H9 (cell line): ENCODE data around the gene FAF1. TPM values are rescaled to one million over a fixed set of nuclear protein-coding genes. Genes with fewer than 3 reads are reported as not detected.

Source experiments
- DNase-seq: peaks from one replicate; pipeline ENCODE4 v3.0.0-alpha.2; 2017
- H2AFZ ChIP-seq: one replicate; pipeline ENCODE4 v1.6.1; 2013; ENCODE audit warnings: mild to moderate bottlenecking, low read length, control low read depth, moderate library complexity
- H2AK5ac ChIP-seq: 2 replicates; pipeline ENCODE4 v1.6.1; 2013; ENCODE audit warnings: low read length, control low read depth, mixed read lengths; ENCODE audit not compliant: insufficient read length
- H2BK120ac ChIP-seq: one replicate; pipeline ENCODE4 v1.6.1; 2013; ENCODE audit warnings: low read depth, mild to moderate bottlenecking, low read length, control low read depth, inconsistent platforms; ENCODE audit not compliant: poor library complexity, severe bottlenecking
- H2BK12ac ChIP-seq: 2 replicates; pipeline ENCODE4 v1.6.1; 2013; ENCODE audit warnings: low read length, control low read depth, mixed read lengths, low read depth; ENCODE audit not compliant: insufficient read length
- H2BK15ac ChIP-seq: 2 replicates; pipeline ENCODE4 v1.6.1; 2013; ENCODE audit warnings: low read depth, low read length, control low read depth
- H2BK20ac ChIP-seq: one replicate; pipeline ENCODE4 v1.6.1; 2013; ENCODE audit warnings: low read depth, mild to moderate bottlenecking, low read length, control low read depth, inconsistent platforms; ENCODE audit not compliant: poor library complexity, severe bottlenecking
- H2BK5ac ChIP-seq: 2 replicates; pipeline ENCODE4 v1.6.1; 2013; ENCODE audit warnings: low read length, control low read depth, mixed read lengths; ENCODE audit not compliant: insufficient read length
- H3K14ac ChIP-seq: 2 replicates; pipeline ENCODE4 v1.6.1; 2013; ENCODE audit warnings: low read length, control low read depth; ENCODE audit not compliant: insufficient read depth
- H3K18ac ChIP-seq: 2 replicates; pipeline ENCODE4 v1.6.1; 2013; ENCODE audit warnings: low read depth, mild to moderate bottlenecking, mixed read lengths, low read length, control low read depth; ENCODE audit not compliant: insufficient read length
- H3K23ac ChIP-seq: 2 replicates; pipeline ENCODE4 v1.6.1; 2013; ENCODE audit warnings: low read length, control low read depth, mixed read lengths, low read depth; ENCODE audit not compliant: insufficient read length
- H3K23me2 ChIP-seq: 2 replicates; pipeline ENCODE4 v1.6.1; 2013; ENCODE audit warnings: low read depth, mild to moderate bottlenecking, mixed read lengths, low read length, control low read depth; ENCODE audit not compliant: insufficient read length, poor library complexity, severe bottlenecking
- H3K27ac ChIP-seq: 2 replicates; pipeline ENCODE4 v1.5.1; 2013; ENCODE audit warnings: low read length, control low read depth, mixed read lengths, low read depth; ENCODE audit not compliant: insufficient read length
- H3K27me3 ChIP-seq: 2 replicates; pipeline ENCODE4 v1.6.1; 2013; ENCODE audit warnings: low read length, control low read depth, inconsistent platforms; ENCODE audit not compliant: insufficient read depth
- H3K4ac ChIP-seq: 2 replicates; pipeline ENCODE4 v1.6.1; 2013; ENCODE audit warnings: low read depth, mild to moderate bottlenecking, control low read depth, inconsistent platforms, low read length, moderate library complexity
- H3K4me1 ChIP-seq: 2 replicates; pipeline ENCODE4 v1.6.1; 2013; ENCODE audit warnings: low read length, control low read depth, inconsistent platforms; ENCODE audit not compliant: insufficient read depth
- H3K4me2 ChIP-seq: 2 replicates; pipeline ENCODE4 v1.6.1; 2013; ENCODE audit warnings: low read length, control low read depth, mixed read lengths; ENCODE audit not compliant: insufficient read length, insufficient read depth
- H3K56ac ChIP-seq: 2 replicates; pipeline ENCODE4 v1.6.1; 2013; ENCODE audit warnings: low read depth, mild to moderate bottlenecking, mixed read lengths, low read length, control low read depth; ENCODE audit not compliant: insufficient read length
- H3K79me1 ChIP-seq: 2 replicates; pipeline ENCODE4 v1.6.1; 2013; ENCODE audit warnings: low read depth, mild to moderate bottlenecking, moderate library complexity, low read length, control low read depth, inconsistent platforms; ENCODE audit not compliant: insufficient read depth, poor library complexity, severe bottlenecking
- H3K79me2 ChIP-seq: 2 replicates; pipeline ENCODE4 v1.6.1; 2013; ENCODE audit warnings: low read length, control low read depth, inconsistent platforms; ENCODE audit not compliant: insufficient read depth
- H3K9ac ChIP-seq: 2 replicates; pipeline ENCODE4 v1.6.1; 2013; ENCODE audit warnings: low read length, control low read depth, mixed read lengths; ENCODE audit not compliant: insufficient read length; ENCODE audit errors: extremely low read depth
- H3K9me3 ChIP-seq: one replicate; pipeline ENCODE4 v1.6.1; 2013; ENCODE audit warnings: low read depth, low read length, inconsistent platforms; ENCODE audit not compliant: control insufficient read depth
- H3T11ph ChIP-seq: one replicate; pipeline ENCODE4 v1.6.1; 2013; ENCODE audit warnings: mild to moderate bottlenecking, low read length, control low read depth, inconsistent platforms
- H4K20me1 ChIP-seq: one replicate; pipeline ENCODE4 v1.6.1; 2013; ENCODE audit not compliant: control insufficient read depth, insufficient read length, insufficient read depth
- H4K5ac ChIP-seq: 2 replicates; pipeline ENCODE4 v1.6.1; 2013; ENCODE audit warnings: low read depth, mild to moderate bottlenecking, mixed read lengths, low read length, control low read depth; ENCODE audit not compliant: insufficient read length
- H4K8ac ChIP-seq: replicated peaks from 2 replicates; pipeline ENCODE4 v1.6.1; 2013; ENCODE audit warnings: low read length, control low read depth, mixed read lengths, low read depth; ENCODE audit not compliant: insufficient read length
- H4K91ac ChIP-seq: 2 replicates; pipeline ENCODE4 v1.6.1; 2013; ENCODE audit warnings: low read depth, mild to moderate bottlenecking, moderate library complexity, mixed read lengths, low read length, control low read depth; ENCODE audit not compliant: insufficient read length
- H3K27ac Mint-ChIP-seq, 3 experiments: 2 replicates in 2 of 3; 3 replicates in 1 of 3; pipeline ENCODE4 v1.8.0; 2020 to 2021; ENCODE audit warnings: mixed read lengths in 3 of 3, mild to moderate bottlenecking in 1 of 3, moderate library complexity in 1 of 3
- H3K27me3 Mint-ChIP-seq: 2 replicates; pipeline ENCODE4 v1.8.0; 2021; ENCODE audit warnings: low read depth, mild to moderate bottlenecking, moderate library complexity, mixed read lengths
- H3K36me3 Mint-ChIP-seq, 3 experiments: 2 replicates in 2 of 3; 3 replicates in 1 of 3; pipeline ENCODE4 v1.8.0; 2020 to 2021; ENCODE audit warnings: low read depth in 3 of 3, mixed read lengths in 3 of 3; ENCODE audit not compliant: insufficient read depth in 1 of 3
- H3K4me1 Mint-ChIP-seq, 2 experiments: 2 replicates each; pipeline ENCODE4 v1.8.0; 2020; ENCODE audit warnings: mixed read lengths in 2 of 2
- H3K4me3 Mint-ChIP-seq, 2 experiments: 2 replicates in 1 of 2; 3 replicates in 1 of 2; pipeline ENCODE4 v1.8.0; 2020 to 2021; ENCODE audit warnings: mild to moderate bottlenecking in 2 of 2, mixed read lengths in 2 of 2, moderate library complexity in 1 of 2
- H3K9me3 Mint-ChIP-seq, 2 experiments: 2 replicates in 1 of 2; 3 replicates in 1 of 2; pipeline ENCODE4 v1.8.0; 2020; ENCODE audit warnings: mild to moderate bottlenecking in 2 of 2, mixed read lengths in 2 of 2, moderate library complexity in 1 of 2
- total RNA-seq: library from RNA; stranded (reverse); gene quantifications from 2 replicates; pipeline ENCODE4 v1.2.1, GENCODE V29; 2021
- TF ChIP-seq, protein P1 (sequence below): fragments of 200-600 bp; sonication (generic); conservative IDR thresholded peaks from 3 replicates; pipeline ENCODE4 v1.8.0; 2021; ENCODE audit warnings: antibody characterized with exemption, mild to moderate bottlenecking

Gene FAF1
- total RNA-seq, 1 experiment from 2014 or later, result 60.8 TPM

DNA sequence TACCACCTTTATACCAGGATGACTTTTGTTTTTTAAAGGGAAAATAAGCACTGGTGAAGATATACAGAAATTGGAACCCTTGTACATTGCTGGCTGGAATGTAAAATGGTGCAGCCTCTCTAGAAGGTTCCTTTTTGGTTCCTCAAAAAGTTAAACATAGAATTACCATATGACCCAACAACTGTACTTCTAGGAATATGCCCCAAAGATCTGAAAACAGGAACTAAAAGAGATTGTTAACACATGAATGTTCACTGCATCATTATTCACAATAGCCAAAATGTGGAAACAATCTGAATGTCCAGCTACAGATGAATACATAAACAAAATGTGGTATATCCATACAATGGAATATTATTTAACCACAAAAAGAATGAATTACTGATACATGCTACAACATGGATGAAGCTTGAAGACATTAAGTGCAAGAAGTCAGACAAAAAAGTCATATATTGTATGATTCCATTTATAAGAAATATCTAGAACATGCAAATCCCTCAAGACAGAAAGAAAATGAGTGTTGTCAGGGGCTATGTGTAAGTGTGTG lies 452.0 kb downstream of the FAF1 start:
- Histone ChIP-seq H4K8ac (no peak overlapping the region), H3K27ac (no peak overlapping the region), H3K79me2 (no peaks in the 10 kb centered on the region), H2AK5ac (no peak overlapping the region), H4K5ac (no peak overlapping the region), H3K9me3 (no peaks in the 10 kb centered on the region), H3K79me1 (no peaks in the 10 kb centered on the region), H3K9ac (no peak overlapping the region), H2BK120ac (no peak overlapping the region), H4K91ac (no peak overlapping the region), H3K27me3 (no peaks in the 10 kb centered on the region), H2BK15ac (no peak overlapping the region), H2AFZ (no peak overlapping the region), H2BK5ac (no peak overlapping the region), H3K4ac (no peak overlapping the region), H3T11ph (no peak overlapping the region), H2BK12ac (no peak overlapping the region), H3K23ac (no peak overlapping the region), H3K4me1 (no peaks in the 10 kb centered on the region), H3K18ac (no peak overlapping the region), H3K56ac (no peak overlapping the region), H4K20me1 (no peaks in the 10 kb centered on the region), H3K23me2 (no peaks in the 10 kb centered on the region), H3K14ac (no peak overlapping the region), H3K4me2 (no peak overlapping the region), H2BK20ac (no peak overlapping the region)
- no peaks in the 10 kb centered on the region for H3K4me1 Mint-ChIP-seq
- peaks cover 0 to 8% of the 10 kb centered on the region in 2 experiments; a peak in 4 of 5 replicates for H3K9me3 Mint-ChIP-seq
- DNase-seq, result no peak
- peaks cover 8 to 20% (median 11%) of the 10 kb centered on the region in 3 experiments for H3K36me3 Mint-ChIP-seq
- no peak overlapping the region for H3K4me3 Mint-ChIP-seq
- H3K27ac Mint-ChIP-seq, result no peak overlapping the region
- H3K27me3 Mint-ChIP-seq, result no peaks in the 10 kb centered on the region
- TF ChIP-seq, protein P1, sequence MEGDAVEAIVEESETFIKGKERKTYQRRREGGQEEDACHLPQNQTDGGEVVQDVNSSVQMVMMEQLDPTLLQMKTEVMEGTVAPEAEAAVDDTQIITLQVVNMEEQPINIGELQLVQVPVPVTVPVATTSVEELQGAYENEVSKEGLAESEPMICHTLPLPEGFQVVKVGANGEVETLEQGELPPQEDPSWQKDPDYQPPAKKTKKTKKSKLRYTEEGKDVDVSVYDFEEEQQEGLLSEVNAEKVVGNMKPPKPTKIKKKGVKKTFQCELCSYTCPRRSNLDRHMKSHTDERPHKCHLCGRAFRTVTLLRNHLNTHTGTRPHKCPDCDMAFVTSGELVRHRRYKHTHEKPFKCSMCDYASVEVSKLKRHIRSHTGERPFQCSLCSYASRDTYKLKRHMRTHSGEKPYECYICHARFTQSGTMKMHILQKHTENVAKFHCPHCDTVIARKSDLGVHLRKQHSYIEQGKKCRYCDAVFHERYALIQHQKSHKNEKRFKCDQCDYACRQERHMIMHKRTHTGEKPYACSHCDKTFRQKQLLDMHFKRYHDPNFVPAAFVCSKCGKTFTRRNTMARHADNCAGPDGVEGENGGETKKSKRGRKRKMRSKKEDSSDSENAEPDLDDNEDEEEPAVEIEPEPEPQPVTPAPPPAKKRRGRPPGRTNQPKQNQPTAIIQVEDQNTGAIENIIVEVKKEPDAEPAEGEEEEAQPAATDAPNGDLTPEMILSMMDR, result no peak
